Cerebellar cortex (tissue), 1 donor: ENCODE measurements around the gene DGKD.
A peak's percentile ranks its signal among the peaks of the same experiment; 100 is the strongest.

Experiments
- DNase-seq: peaks from one replicate; pipeline ENCODE4 v3.0.0-alpha.2; 2015; ENCODE audit warnings: low spot score

The DGKD gene

DNA sequence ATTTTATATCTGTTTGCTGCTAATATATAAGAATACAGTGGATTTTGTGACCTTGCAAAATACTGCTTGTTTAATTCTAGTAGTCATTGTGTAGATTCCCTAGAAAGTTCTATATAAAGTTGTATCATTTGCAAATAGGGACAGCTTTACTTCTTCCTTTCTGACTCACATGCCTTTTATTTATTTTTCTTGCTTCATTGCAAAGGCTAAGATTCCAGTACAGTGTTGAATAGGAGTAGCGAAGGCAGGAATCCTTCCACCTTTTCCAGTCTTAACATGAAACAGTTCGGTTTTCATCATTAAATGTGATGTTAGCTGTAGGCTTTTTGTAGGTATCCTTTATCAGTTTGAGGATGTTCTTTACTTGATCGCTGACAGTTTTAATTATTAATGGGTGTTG lies 58.1 kb downstream of the DGKD start:
- no peak for DNase-seq

DNA sequence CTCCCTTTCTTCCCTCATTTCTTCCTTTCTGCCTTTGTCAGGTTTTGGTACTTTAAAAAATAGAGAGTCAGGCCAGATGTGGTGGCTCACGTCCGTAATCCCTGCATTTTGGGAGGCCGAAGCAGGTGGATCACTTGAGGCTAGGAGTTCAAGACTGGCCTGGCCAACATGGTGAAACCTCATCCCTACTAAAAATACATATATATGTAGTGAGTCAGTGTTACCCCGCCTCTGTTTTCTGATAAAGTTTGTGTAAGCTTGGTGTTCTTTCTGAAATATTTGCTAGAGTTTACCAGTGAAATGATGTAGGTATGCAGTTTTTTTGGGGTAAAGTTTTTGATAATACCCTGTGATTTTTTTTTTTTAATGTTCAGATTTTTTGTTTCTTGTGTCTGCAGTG lies 58.8 kb downstream of the DGKD start:
- no peak for DNase-seq

DNA sequence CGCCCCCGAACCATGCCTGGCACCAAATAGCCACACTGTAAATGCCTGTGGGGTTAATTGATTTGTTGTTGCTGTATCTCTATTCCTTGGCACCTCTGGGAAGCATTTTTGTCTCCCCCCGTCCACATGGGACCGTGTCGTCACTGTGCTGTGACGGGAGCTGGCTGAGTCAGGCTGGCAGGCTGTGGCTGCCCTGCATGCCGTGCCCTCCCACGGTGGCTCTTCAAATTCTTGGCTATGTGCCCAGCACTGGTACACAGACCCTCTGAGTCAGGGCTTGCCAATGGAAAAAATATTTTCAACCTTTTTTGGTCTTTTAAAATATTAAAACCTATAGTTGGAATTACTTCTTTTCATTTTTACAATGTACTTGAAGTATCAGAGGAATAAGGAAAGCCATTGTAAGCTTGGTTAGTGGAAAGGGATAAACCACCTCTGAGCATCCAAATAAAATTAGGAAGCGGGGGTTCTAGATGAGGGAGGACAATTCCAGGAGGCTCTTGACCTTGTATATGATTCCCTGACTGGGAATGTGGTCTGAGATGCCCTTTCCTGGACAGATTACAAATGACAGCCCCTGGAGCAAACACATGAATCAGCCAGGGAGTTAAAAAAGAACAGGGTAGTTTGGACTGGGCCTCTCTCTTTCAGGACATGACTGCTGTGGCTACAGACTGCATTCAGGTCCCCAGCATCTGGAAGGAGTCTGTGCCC lies 59.4 kb downstream of the DGKD start:
- DNase-seq: peak; percentile 55

GRCh38 chr2:233414273-233414654 lies 60.0 kb downstream of the DGKD start:
- DNase-seq: no peak

GRCh38 chr2:233414777-233415570 lies 60.7 kb downstream of the DGKD start:
- peak; percentile 31 for DNase-seq

- DNase-seq: no peak
Measured at GRCh38 chr2:233416199-233416598, 61.9 kb downstream of the DGKD start.

DNA sequence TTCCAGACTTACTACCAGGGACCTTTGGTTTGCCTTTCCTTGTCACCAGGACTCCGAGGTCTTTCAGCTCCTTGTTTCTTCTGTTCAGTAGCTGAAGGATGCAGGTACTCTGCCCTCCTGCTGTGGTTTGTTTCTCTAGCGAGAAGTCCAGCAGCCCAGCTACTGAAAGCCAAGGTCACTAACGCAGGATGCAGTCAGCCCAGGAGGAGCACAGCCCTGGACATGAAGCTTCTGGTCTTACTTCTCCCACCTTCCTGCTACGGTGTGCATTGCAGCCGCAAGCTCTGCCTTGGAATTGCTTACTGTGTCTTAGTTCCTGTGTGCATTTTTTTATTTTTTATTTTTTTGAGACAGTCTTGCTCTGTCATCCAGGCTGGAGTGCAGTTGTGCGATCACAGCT lies 62.4 kb downstream of the DGKD start:
- peak; percentile 53 for DNase-seq

- DNase-seq: no peak
Measured at GRCh38 chr2:233417282-233417681, 63.0 kb downstream of the DGKD start.

GRCh38 chr2:233418052-233418760 lies 63.9 kb downstream of the DGKD start:
- no peak for DNase-seq

DNA sequence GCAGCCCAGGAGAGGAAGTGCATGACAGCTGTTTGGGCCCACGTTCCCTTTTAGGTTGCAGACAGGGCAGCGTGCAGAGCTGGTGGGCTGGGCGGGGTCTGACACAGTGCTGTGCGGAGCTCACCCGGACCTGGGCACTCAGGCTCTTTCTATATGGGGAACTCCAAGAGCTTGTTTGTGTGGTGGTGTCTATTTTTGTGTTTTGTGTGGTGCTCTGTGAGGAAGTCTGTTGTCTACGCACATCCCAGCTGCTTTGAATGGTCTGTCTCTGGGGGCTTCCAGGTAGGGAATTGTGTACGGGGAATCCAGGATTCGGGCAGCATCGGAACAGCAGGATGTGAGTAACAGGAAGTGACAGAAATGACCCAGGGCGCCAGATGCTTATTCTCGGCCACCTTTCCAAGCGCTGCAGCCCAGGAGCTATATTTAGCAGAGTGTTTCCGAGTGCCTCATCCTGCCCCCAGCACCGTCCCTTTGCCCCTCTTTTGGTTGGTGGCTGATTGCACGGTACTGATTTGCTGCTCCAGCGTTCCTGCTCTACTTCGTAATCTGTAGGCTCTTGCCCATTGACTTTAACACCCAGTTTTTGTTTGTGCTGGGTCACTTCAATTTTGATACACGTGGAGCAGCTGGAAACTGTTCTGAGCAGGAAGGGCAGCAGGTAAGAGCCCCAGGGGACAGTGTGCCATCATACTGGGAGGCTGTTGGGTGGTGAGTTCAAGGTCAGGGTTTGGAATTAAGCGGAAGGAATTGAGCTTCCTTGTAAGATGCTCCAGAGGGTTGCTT lies 64.7 kb downstream of the DGKD start:
- DNase-seq: no peak

DNA sequence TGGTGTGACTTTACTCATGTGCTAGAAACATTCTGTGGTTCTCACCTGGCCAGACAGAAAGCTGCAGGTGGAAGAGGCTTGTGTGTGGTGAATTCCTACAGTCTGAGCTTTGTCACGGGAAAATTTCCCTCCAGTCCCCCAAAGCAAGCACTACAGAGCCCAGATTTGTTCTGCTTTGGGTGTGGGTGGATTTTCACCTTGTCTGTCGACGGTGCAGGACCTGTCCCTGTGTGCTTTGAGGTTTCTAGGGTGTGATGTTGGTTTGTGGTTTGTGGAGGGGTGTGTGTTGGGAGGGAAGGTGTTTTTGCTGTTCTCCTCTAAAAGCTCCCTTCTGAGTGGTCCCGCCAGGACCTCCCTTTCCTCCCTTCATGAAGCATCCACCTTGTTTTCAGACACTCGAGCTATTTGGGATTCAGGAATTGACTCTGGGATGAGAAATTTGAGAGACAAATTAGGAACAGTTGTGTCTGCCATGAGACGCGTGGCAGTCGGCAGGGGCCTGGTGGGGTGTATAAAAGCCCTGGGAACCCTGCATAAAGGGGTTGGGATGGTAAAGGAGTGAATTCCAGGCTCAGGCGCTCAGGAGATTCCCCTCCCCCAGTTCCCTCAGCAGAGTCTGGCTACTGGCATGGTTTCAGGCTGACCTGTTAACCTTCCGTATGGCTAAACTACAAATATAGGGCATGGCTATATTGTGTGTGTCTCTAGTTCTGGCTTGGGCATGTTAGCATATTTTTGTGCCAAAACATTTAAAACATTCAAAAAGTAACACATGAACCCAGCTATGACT lies 65.5 kb downstream of the DGKD start:
- peak; percentile 65 for DNase-seq

GRCh38 chr2:233421091-233421816 lies 67.0 kb downstream of the DGKD start:
- DNase-seq: no peak

DNA sequence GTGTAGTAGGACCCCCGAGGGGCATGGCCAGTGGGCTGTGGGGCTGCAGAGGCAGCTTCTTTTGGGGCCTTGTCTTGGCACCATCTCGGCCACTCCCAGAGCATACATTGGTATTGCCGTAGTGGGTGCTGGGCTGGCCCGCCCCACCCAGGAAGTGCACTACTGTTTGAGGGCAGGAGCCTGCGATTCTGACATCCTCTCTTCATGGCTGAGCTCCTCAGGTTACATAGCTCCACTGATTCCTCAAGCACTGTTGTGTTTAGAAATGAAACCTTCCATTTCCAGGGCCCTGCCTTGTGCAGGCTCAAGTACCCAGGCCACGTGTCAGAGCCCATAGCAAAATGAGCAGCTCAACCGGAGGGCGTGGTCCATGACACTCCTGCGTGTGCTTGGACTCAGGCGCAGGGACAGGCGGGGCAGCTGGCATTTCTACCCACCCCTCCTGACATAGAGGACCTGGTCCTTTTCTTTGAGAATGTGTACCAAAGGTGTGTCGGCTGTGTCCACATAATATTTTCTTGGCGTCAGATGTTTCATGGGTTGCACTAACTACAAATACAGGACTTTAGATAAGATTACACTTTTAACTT lies 67.9 kb downstream of the DGKD start:
- DNase-seq: no peak

GRCh38 chr2:233422649-233423551 lies 68.6 kb downstream of the DGKD start:
- DNase-seq: no peak

DNA sequence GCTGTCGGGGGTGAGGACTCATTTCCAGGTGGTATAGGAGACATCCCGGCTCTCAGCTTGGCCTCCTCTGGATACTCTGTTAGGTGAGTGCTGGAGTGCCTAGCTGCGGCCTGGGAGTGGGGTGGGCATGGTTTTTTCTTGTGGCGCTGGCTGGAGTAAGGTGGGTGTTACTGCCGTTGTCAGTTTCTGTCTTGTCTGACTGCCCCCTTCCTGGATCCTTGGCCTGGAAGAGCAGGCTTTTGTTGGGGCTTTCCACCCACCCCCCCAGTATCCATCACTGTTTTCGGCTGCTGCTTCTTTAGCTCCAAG lies 69.2 kb downstream of the DGKD start:
- no peak for DNase-seq

- peak; percentile 87 for DNase-seq
Measured at GRCh38 chr2:233424154-233424951, 70.1 kb downstream of the DGKD start.

- no peak for DNase-seq
Measured at GRCh38 chr2:233426619-233427342, 72.5 kb downstream of the DGKD start.

- DNase-seq: no peak
Measured at GRCh38 chr2:233428008-233428407, 73.7 kb downstream of the DGKD start.
